Measurements from ENCODE around the gene EIF4E2.
A peak's percentile ranks its signal among the peaks of the same experiment; 100 is the strongest.

Gene EIF4E2

DNA sequence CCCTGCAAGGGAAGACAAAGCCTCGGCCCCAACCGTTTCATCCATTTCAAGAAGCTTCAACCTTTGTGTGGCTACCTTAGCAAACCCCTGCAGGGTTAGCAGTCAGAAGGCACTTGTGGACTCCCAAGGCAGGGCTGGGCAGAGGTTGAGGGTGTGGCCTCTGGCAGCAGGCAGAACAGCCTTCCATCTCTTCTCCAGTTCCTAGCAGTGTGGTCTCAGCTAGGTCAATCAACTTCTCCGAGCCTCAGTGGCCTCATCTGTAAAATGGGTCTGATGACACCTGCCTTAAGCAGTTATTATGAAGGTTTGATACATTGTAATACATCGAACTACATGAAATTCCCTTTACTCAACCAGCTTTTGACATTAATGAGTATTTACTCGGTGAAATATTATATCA, 37.1 kb upstream of the EIF4E2 start:
- no peaks in the 10 kb centered on the region for H3K27me3 ChIP-seq (ENCODE audit: low read depth)

DNA sequence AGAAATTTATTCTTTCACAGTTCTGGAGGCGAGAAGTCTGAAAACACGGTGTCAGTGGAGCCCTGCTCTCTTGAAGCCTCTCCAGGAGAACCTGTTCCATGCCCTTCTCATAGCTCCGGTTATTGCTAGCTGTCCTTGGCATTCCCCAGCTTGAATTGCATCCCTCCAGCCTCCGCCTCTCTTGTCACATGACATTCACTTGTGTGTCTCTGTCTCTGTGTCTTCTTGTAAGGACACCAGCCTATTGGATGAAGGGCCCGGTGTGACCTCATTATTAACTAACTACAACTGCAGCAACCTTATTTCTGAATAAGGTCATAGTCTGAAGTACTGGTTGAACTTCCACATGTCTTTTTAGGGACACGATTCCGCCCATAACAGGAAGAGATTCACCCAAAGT, 34.9 kb upstream of the EIF4E2 start:
- Histone ChIP-seq H3K27me3 (ENCODE audit: low read depth) (no peaks in the 10 kb centered on the region), H3K4me1 (no peaks in the 10 kb centered on the region), H3K9me3 (no peaks in the 10 kb centered on the region), H3K36me3 (replicated peaks) (no peaks in the 10 kb centered on the region), H3K4me3 (no peak overlapping the region)
- DNase-seq (ENCODE audit: low spot score in 2 of 2) = no peak
- in situ Hi-C loops (cut with MboI; ENCODE audit: low sequenced_read_pairs) = loop anchor here (10.0 kb wide), 1 partner anchor 61 kb away; the partner anchor contains the start of gene ALPI

More for the DNA sequence above, 37.1 kb upstream of the EIF4E2 start:
- H3K4me3 ChIP-seq = no peak overlapping the region
- no peaks in the 10 kb centered on the region for H3K4me1 ChIP-seq
- H3K9me3 ChIP-seq = no peaks in the 10 kb centered on the region
- DNase-seq (ENCODE audit: low spot score in 2 of 2) = no peak
- no peaks in the 10 kb centered on the region for H3K36me3 ChIP-seq (replicated peaks)
- in situ Hi-C loops (cut with MboI; ENCODE audit: low sequenced_read_pairs) = loop anchor here (10.0 kb wide), 1 partner anchor 59 kb away; the partner anchor contains the start of gene ALPI

DNA sequence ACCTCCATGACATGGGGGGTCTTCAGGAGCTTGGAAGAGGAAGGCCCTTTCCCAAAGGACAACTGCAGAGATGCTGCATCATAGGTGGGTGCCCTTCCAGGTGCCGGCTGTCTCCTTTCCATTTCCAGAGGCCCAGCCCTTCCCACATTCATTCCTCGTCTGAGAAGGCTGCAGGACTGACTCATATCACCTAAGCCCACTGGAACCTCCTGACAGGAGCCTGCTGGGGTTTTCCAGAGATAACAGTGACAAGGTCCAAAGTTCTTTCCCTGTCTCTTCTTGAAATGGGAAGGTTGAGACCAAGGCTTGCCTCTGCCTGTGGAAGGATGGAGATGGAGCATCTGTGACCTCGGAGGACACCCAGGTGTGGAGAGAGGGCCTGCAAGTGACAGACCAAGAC, 33.9 kb upstream of the EIF4E2 start:
- Histone ChIP-seq H3K4me1 (no peaks in the 10 kb centered on the region), H3K9me3 (no peaks in the 10 kb centered on the region), H3K27me3 (ENCODE audit: low read depth) (no peaks in the 10 kb centered on the region), H3K36me3 (replicated peaks) (no peaks in the 10 kb centered on the region), H3K4me3 (no peak overlapping the region)
- DNase-seq (ENCODE audit: low spot score in 2 of 2) = no peak
- in situ Hi-C loops (cut with MboI; ENCODE audit: low sequenced_read_pairs) = loop anchor here (10.0 kb wide), 1 partner anchor 62 kb away; the partner anchor contains the start of gene ALPI

DNA sequence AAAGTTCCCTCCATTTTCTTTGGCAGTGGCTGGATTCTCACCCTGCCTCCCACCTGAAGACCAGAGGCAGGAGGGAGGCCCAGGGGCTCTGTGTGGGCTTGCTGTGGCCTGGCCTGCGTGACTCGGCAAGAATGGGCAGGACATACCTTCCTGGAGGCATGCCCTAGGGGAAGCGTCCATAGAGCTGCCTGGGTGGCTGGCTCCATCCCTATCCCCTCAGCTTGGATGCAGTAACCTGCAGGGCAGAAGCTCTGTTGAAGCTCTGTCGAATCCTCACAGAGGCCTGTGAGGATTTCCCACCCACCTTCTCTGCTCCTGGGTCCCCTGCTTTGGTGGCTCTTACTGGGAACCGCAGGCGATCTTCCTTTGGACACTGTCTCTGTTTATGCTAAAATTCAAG, 31.6 kb upstream of the EIF4E2 start:
- no peak for DNase-seq (ENCODE audit: low spot score in 2 of 2)
- peaks cover 10% of the 10 kb centered on the region for H3K27me3 ChIP-seq (ENCODE audit: low read depth)
- H3K36me3 ChIP-seq (replicated peaks) = no peaks in the 10 kb centered on the region
- no peak overlapping the region for H3K4me3 ChIP-seq
- no peaks in the 10 kb centered on the region for H3K9me3 ChIP-seq
- in situ Hi-C loops (cut with MboI; ENCODE audit: low sequenced_read_pairs) = loop anchor here (10.0 kb wide), 1 partner anchor 64 kb away; the partner anchor contains the start of gene ALPI
- H3K4me1 ChIP-seq = no peaks in the 10 kb centered on the region

DNA sequence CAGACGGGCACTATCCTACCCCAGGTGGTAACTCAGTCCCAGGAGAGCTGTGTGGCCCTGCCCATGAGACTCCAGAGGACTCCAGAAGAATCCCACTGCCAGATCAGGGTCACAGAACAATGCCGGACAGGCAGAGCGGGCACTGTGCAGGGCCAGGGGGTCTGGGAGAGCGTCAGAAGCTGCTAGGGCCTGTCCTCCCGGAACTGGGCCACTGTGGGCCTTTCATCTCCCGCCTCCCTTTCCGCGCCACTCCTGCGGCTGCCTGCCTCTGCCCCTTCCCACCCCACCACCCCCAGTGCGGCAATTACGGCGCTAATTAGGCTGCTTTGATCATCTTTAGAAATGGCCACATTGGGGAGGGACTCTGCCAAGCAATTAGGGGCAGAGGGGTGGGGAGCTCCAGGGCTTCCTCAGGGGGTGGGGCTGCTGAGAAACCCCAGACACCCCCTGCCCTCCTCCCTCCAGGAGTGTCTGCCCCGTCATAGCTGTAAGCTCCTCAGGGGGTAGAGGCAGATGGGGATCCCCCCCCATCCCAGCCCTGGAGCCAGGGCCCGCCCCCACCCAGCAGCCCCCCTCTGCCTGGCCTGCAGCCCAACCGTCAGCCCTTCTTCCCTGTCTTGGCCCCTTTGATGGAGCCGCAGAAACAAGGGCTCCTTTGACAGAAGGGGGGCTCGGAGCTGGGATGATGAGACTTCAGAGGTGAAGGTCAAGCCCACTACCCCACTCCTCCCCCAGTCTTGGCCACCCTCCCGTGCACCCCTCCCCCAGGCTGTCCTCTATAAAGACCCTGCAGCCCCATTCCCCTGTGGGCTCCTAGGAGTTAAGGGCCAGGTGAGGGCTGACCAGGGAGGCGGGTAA, 30.7 kb upstream of the EIF4E2 start, which contains the start of gene PRSS56:
PRSS56 (plus strand) TSS at position 808 of the 858 bp plus-strand sequence. CDS start 211 bp downstream, outside the sequence.
- Histone ChIP-seq H3K27me3 (ENCODE audit: low read depth) (peaks cover 10% of the 10 kb centered on the region), H3K36me3 (replicated peaks) (no peaks in the 10 kb centered on the region), H3K4me3 (no peak within 1 kb of the TSS), H3K9me3 (no peaks in the 10 kb centered on the region), H3K4me1 (no peaks in the 10 kb centered on the region)
- in situ Hi-C loops (cut with MboI; ENCODE audit: low sequenced_read_pairs) = loop anchor here (10.0 kb wide), 1 partner anchor 65 kb away; the partner anchor contains the start of gene ALPI
- no peak for DNase-seq (ENCODE audit: low spot score in 2 of 2)

DNA sequence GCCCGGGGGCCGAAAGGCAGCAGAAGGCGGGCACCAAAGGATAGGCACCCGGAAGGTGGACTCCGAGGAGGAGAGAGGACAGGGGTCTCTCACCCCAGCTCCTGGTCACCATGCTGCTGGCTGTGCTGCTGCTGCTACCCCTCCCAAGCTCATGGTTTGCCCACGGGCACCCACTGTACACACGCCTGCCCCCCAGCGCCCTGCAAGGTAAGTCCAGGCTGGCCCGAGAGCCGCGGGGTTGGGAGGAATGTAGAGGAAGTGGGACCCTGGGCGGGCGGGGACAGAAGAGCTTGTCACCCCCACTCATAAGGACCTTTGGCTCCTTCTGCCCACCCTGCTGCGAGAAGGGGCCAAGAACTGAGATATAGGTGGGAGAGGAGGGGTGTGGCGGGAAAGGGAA, 30.0 kb upstream of the EIF4E2 start:
- Histone ChIP-seq H3K4me1 (no peaks in the 10 kb centered on the region), H3K9me3 (no peaks in the 10 kb centered on the region), H3K4me3 (no peak overlapping the region), H3K36me3 (replicated peaks) (no peaks in the 10 kb centered on the region), H3K27me3 (ENCODE audit: low read depth) (peaks cover 10% of the 10 kb centered on the region)
- DNase-seq (ENCODE audit: low spot score in 2 of 2) = no peak
- in situ Hi-C loops (cut with MboI; ENCODE audit: low sequenced_read_pairs) = no loop called here

DNA sequence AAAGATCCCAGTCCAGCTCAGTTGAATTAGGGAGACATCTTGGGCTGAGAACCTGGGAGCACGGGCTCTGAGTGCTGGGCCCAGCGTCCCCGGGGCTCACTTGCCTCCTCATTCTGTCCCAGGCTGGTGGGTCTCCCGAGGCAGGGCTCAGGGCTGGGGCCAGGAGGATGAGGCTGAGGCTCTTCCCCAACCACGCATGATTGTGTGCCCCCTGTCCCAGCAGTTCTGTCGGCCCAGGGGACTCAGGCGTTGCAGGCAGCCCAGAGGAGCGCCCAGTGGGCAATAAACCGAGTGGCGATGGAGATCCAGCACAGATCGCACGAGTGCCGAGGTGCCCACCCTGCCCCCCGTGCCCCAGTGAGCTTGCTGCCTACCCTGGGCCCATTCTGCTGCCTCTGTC, 29.4 kb upstream of the EIF4E2 start:
- Histone ChIP-seq H3K36me3 (replicated peaks) (no peaks in the 10 kb centered on the region), H3K4me3 (no peak overlapping the region), H3K9me3 (no peaks in the 10 kb centered on the region), H3K27me3 (ENCODE audit: low read depth) (peaks cover 10% of the 10 kb centered on the region), H3K4me1 (no peaks in the 10 kb centered on the region)
- no peak for DNase-seq (ENCODE audit: low spot score in 2 of 2)
- in situ Hi-C loops (cut with MboI; ENCODE audit: low sequenced_read_pairs) = no loop called here

DNA sequence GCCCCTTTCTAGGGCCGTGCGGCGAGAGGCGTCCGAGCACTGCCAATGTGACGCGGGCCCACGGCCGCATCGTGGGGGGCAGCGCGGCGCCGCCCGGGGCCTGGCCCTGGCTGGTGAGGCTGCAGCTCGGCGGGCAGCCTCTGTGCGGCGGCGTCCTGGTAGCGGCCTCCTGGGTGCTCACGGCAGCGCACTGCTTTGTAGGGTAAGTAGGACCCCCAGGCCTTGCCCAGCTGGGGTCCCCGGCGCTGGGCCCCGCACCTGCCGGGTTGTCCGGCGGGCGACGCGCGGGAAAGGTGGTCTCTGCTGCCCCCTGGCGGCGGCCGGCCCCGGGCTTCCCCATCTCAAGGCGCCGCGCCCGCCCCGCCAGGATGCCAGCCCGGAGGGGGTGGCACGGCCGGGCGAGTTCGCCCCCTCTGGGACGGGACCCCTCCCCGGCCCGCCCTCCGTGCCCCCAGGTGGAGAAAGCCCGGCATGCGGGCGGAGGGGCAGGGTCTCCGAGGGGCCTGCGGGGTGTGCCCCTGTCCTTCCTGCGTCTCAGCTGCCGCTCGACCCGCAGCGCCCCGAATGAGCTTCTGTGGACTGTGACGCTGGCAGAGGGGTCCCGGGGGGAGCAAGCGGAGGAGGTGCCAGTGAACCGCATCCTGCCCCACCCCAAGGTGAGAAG, 28.4 kb upstream of the EIF4E2 start:
- no peaks in the 10 kb centered on the region for H3K9me3 ChIP-seq
- DNase-seq (ENCODE audit: low spot score in 2 of 2) = peak in 1 of 2 experiments; percentile 78
- in situ Hi-C loops (cut with MboI; ENCODE audit: low sequenced_read_pairs) = no loop called here
- no peaks in the 10 kb centered on the region for H3K36me3 ChIP-seq (replicated peaks)
- H3K27me3 ChIP-seq (ENCODE audit: low read depth) = peaks cover 10% of the 10 kb centered on the region
- peak overlapping the region; percentile 19 for H3K4me3 ChIP-seq
- H3K4me1 ChIP-seq = no peaks in the 10 kb centered on the region

DNA sequence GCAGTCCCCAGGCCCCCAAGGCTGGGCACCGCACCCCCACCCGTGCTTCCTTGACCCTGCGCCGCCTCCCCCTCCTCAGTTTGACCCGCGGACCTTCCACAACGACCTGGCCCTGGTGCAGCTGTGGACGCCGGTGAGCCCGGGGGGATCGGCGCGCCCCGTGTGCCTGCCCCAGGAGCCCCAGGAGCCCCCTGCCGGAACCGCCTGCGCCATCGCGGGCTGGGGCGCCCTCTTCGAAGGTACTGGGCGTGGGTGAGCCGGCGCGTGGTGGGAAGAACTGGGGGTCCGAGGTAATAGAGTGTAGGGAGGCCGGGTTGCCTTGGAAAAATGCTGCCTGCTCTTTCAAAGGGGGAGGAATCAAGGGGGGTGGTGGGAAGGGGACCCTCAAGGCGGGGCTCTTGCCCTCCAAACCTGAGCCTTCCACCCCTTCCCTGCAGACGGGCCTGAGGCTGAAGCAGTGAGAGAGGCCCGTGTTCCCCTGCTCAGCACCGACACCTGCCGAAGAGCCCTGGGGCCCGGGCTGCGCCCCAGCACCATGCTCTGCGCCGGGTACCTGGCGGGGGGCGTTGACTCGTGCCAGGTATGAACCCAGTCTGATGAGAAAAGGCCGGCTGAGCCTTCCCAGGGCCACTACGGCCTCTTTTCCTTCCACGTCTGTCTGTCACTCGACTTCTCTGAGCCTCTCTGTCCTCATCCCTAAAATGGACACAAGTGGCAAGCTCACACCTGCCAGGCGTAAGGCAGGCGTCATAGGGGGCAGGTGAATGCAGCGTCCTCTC, 27.7 kb upstream of the EIF4E2 start:
- Histone ChIP-seq H3K9me3 (no peaks in the 10 kb centered on the region), H3K27me3 (ENCODE audit: low read depth) (peaks cover 10% of the 10 kb centered on the region), H3K36me3 (replicated peaks) (no peaks in the 10 kb centered on the region), H3K4me1 (no peaks in the 10 kb centered on the region), H3K4me3 (no peak overlapping the region)
- no peak for DNase-seq (ENCODE audit: low spot score in 2 of 2)
- in situ Hi-C loops (cut with MboI; ENCODE audit: low sequenced_read_pairs) = no loop called here

DNA sequence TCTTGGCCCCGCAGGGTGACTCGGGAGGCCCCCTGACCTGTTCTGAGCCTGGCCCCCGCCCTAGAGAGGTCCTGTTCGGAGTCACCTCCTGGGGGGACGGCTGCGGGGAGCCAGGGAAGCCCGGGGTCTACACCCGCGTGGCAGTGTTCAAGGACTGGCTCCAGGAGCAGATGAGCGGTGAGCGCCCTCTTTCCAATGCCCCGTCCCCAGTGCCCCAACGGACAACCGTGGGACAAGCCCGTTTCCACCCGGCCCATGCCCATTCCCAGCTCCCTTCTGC, 27.1 kb upstream of the EIF4E2 start:
- Histone ChIP-seq H3K4me1 (no peaks in the 10 kb centered on the region), H3K9me3 (no peaks in the 10 kb centered on the region), H3K4me3 (no peak overlapping the region), H3K36me3 (replicated peaks) (no peaks in the 10 kb centered on the region), H3K27me3 (ENCODE audit: low read depth) (peaks cover 10% of the 10 kb centered on the region)
- in situ Hi-C loops (cut with MboI; ENCODE audit: low sequenced_read_pairs) = no loop called here
- no peak for DNase-seq (ENCODE audit: low spot score in 2 of 2)

DNA sequence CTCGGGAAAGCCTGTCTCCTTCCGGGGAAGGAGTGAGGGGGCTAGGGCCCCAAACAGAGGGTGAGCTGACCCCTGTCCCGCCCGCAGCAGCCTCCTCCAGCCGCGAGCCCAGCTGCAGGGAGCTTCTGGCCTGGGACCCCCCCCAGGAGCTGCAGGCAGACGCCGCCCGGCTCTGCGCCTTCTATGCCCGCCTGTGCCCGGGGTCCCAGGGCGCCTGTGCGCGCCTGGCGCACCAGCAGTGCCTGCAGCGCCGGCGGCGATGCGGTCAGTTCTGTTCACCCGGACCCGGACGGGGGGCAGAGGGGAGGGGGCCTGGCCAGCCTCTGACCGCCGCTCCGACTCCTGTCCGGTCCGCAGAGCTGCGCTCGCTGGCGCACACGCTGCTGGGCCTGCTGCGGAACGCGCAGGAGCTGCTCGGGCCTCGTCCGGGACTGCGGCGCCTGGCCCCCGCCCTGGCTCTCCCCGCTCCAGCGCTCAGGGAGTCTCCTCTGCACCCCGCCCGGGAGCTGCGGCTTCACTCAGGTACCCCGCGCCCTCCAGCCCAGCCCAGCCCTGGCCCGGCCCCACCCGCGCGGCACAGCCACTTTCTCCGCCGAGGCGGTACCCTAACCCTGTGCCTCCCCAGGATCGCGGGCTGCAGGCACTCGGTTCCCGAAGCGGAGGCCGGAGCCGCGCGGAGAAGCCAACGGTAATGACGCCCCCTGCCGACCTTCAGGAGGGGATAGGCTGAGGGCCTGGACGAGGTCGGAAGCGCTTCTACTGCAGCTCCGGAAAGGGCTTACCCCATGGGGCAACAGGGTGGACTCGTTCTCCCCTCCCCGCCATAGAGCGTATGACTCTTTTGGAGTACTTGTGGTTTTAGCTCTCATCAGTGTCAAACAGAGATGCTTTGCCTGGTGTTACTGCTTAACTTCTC, 26.5 kb upstream of the EIF4E2 start:
- H3K9me3 ChIP-seq = no peaks in the 10 kb centered on the region
- in situ Hi-C loops (cut with MboI; ENCODE audit: low sequenced_read_pairs) = no loop called here
- peak; percentile 55 to 83 for DNase-seq (ENCODE audit: low spot score in 2 of 2)
- H3K4me3 ChIP-seq = peak overlapping the region; percentile 33
- no peaks in the 10 kb centered on the region for H3K4me1 ChIP-seq
- no peaks in the 10 kb centered on the region for H3K36me3 ChIP-seq (replicated peaks)
- peaks cover 10% of the 10 kb centered on the region for H3K27me3 ChIP-seq (ENCODE audit: low read depth)

DNA sequence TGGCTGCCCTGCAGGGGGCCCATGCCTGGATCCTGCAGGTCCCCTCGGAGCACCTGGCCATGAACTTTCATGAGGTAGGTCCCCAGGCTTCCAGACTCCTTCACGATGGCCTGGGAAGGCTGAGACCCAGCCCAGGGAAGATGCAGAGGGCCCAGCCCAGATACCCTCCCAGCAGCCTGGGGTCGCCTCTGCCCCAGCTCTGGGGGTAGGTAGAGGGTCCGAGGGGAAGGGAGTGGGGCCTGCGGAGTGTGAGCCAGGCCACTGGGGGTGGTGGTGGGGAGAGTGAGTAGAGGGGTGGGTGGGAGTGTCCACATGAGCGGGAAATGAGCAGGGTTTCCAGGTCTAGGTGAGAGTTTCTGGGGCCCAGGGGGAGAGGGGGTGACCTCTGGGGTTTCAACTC, 25.7 kb upstream of the EIF4E2 start:
- H3K4me1 ChIP-seq = no peaks in the 10 kb centered on the region
- no peak overlapping the region for H3K4me3 ChIP-seq
- no peaks in the 10 kb centered on the region for H3K9me3 ChIP-seq
- no peaks in the 10 kb centered on the region for H3K36me3 ChIP-seq (replicated peaks)
- in situ Hi-C loops (cut with MboI; ENCODE audit: low sequenced_read_pairs) = loop anchor here (5.0 kb wide), 1 partner anchor 622 kb away; no protein-coding TSS in a partner anchor
- H3K27me3 ChIP-seq (ENCODE audit: low read depth) = peaks cover 10% of the 10 kb centered on the region
- no peak for DNase-seq (ENCODE audit: low spot score in 2 of 2)

DNA sequence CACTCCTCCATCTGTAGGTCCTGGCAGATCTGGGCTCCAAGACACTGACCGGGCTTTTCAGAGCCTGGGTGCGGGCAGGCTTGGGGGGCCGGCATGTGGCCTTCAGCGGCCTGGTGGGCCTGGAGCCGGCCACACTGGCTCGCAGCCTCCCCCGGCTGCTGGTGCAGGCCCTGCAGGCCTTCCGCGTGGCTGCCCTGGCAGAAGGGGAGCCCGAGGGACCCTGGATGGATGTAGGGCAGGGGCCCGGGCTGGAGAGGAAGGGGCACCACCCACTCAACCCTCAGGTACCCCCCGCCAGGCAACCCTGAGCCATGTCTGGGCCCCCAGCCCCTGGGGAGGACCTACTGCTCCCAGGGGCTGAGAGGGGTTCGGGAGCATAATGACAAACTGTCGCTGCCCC, 25.3 kb upstream of the EIF4E2 start:
- H3K4me1 ChIP-seq = no peaks in the 10 kb centered on the region
- DNase-seq (ENCODE audit: low spot score in 2 of 2) = no peak
- no peak overlapping the region for H3K4me3 ChIP-seq
- no peaks in the 10 kb centered on the region for H3K9me3 ChIP-seq
- no peaks in the 10 kb centered on the region for H3K36me3 ChIP-seq (replicated peaks)
- in situ Hi-C loops (cut with MboI; ENCODE audit: low sequenced_read_pairs) = loop anchor here (5.0 kb wide), 1 partner anchor 623 kb away; no protein-coding TSS in a partner anchor
- peaks cover 10% of the 10 kb centered on the region for H3K27me3 ChIP-seq (ENCODE audit: low read depth)
